ENCODE data around the gene DOCK1.

The DOCK1 gene

DNA sequence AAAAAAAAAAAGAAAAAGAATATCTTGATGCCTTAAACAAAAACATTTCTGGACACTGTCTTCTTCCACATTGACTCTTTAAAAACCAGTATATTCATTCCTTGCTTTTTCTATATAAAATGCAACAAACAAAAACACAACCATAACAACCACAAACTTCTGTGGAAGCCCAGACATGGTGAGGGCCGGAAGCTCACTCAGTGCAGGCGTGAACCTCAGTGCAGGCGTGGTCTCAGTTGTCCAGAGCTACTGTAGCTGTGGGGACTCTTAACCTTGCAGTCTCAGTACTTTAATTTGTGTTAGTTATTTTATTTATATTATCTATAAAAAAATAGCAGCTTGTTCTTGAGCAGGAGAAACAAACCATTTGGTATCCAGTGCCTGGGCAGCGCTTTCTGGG is 131.8 kb downstream of the DOCK1 start:
- DNase-seq (ENCODE audit: low read depth in 2 of 2), result no peak

DNA sequence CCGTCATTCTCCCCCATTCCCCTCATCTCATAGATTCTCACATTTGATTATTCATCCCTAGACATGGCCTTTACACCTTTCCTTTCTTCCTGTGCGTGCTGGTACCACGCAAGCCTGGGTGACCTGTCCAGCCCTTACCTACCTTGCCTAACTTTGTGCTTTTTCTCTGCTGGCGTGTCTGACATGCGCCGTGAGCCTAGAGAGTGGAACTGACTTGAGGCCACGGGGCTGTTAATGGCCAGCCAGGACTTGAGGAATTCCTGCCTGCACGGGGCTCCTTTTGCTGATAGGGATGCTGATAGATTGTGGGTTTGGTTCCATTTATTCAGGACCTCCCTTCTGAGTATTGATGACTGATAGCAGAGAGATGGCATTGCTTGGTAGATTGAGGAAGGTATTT is 134.2 kb downstream of the DOCK1 start:
- no peak for DNase-seq (ENCODE audit: low read depth in 2 of 2)

DNA sequence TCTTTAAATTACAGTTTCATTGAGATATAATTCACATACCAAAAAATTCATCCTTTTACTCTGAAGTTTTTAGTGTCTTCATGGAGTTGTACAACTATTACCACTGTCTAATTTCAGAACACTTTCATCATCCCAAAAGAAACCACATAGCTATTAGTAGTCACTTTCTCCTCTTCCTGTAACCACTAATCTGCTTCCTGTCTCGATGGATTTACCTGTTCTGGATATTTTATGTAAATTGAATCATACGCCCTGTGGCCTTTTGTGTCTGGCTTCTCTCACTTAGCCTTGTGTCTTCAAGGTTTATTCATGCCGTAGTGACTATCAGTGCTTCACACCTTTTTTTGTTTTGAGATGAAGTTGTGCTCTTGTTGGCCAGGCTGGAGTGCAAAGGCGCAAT is 135.5 kb downstream of the DOCK1 start:
- DNase-seq (ENCODE audit: low read depth in 2 of 2), result no peak

DNA sequence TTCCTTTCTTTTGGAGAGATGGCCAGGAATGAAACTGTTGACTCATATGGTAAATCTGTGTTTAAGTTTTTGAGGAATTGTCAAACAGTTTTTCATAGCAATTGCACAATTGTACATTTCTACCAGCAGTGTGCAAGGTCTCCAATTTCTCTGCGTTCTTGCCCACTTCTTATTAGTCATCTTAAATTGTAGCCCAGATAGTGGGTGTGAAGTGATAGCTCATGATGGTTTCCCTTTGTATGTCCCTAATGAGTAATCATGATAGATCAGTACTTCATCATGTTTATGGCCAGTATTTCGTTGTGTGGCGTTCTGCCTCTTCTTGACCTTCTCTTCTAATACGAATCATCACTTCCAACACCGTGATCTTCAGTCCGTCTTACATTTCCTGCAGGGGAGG is 136.3 kb downstream of the DOCK1 start:
- no peak for DNase-seq (ENCODE audit: low read depth in 2 of 2)

DNA sequence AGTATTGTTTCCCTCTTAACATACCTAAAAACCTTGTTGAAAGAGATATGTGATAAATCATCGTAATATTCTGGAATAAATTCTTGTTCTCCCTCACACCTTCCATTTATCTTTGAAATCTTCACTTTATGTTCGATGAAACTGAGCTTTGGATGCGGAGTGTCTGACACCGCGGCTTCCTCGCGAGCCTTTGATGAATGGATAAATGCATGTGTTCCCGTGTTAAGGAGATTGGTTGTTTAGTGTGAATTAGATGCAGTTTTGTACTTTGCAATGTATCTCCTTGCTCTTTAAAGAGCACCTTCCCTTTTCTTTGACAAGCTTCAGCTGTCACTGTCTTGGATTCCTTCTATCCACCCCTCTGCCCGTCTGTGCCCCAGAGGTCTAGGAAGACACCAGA is 138.1 kb downstream of the DOCK1 start:
- DNase-seq (ENCODE audit: low read depth in 2 of 2), result no peak

DNA sequence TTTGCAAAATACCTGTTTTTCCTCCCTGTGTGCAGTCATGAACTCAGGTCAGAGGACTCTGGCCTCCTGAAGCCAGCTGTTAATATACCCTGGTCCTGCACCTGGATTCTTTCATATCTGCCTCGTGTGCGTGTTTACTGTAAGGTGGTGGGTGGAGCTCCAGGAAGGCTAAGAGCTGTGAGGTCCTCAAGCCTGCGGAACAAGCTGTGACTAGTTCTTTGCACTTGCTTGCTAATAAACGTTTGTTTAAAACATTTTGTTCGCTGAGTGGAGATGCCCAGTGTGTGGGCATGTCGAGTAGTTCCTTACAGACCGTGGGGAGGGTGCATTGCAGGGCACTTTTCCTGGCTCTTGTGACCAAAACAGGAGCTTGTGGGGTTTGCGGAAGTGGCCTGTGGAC is 139.0 kb downstream of the DOCK1 start:
- no peak for DNase-seq (ENCODE audit: low read depth in 2 of 2)

DNA sequence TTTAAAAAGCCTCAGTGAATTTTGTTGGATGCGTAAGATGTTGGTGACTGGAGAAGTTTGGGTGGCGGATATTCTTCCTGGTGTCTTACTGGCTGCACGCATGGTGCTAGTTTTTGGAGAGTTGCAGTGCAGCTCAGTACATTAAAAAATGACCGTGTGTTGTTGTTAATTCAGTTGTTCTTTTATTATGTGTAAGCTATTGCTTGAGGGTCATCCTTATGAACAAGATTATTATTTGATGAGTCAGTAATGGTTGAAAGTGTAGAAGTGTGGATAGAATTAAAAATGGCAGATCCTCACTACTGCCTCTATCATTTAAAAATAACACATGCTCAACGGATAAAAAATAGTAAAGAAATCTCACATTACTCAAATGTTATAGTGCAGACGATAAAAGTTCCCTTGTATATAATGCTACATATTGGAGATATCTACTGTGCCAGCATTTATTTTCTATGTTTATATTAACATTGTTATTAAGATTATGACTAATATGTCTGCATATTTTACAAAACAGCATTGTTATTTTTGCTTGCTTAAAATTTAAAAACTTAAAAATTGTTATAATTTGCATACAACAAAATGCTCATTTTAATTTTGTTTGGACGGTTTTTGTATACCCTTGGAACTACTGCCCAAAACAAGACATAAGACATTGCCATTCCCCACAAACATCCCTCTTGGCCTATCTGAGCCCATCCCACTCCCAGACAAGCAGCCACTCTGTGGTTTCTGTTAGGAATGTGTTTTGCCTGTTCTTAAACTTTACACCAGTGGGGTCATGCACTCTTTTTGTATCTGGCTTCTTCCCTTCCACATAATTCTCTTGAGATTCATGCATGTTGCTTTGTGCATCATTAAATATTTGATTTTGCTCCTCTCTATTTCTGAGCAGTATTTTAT is 142.0 kb downstream of the DOCK1 start:
- DNase-seq (ENCODE audit: low read depth in 2 of 2), result no peak

DNA sequence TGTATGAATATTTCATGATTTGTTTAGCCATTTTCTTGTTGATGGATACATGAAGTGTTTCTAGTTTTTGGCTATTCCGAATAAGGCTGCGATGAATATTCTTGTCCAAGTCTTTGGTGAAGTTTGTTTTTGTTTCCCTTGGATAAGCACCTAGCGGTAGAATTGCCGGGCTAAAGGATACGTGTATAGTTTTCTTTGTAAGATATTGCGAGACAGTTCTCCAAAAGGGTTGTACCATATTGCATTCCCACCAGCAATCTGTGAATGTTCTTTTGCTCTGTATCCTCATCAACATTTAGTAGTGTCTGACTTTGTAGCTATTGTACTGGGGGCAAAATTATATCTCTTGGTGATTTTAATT is 142.6 kb downstream of the DOCK1 start:
- no peak for DNase-seq (ENCODE audit: low read depth in 2 of 2)

DNA sequence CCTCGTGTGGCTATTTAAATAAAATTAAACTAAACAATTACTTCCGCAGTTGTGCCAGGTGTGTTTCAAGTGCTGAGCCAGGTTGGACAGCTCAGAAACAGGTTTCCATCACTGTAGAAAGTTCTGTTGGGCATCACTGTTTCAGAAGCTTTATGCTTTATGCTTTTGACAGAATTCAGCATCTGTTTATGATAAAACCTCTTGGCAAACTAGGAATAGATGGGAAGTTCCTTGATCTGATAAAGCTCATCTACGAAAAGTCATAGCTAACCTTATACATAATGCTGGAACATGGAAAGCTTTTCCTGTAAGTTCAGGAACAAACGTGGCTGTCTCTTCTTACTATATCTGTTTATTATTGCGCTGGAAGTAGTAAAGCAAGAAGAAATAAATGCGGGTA is 143.4 kb downstream of the DOCK1 start:
- DNase-seq (ENCODE audit: low read depth in 2 of 2), result no peak

DNA sequence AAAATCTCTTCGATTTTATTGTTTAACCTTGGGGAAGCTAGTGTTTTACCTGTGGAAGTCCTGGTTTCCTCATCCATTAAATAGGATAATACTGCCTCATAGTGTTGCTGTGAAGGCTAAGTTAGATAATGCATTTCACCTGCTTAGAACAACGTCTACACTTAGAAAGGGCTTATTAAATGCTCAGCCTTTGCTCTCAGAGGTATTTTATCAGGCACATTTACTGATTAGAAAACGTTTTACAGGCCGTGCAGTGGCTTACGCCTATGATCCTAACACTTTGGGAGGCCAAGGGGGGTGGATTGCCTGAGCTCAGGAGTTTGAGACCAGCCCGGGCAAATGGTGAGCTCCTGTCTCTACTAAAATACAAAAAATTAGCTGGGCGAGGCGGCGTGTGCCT is 146.8 kb downstream of the DOCK1 start:
- no peak for DNase-seq (ENCODE audit: low read depth in 2 of 2)

DNA sequence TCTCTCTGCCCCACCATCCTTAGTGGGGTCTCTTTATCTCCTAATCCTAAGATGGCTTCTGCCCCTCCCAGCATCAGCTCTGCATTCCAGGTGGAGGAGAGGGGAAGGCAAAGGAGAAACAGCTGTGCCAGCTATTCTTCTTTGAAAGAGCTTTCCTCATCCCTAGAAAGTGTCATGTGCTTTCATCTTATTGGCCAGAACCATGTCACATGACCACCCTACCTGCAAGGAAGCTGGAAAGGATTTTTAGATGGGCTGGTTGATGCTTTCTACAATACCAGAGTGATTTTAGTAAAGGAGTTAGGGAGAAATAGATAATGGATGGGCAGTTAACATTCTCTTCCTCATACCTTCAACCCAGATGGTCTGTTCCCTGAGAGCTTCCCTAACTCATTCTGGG is 150.0 kb downstream of the DOCK1 start:
- no peak for DNase-seq (ENCODE audit: low read depth in 2 of 2)

DNA sequence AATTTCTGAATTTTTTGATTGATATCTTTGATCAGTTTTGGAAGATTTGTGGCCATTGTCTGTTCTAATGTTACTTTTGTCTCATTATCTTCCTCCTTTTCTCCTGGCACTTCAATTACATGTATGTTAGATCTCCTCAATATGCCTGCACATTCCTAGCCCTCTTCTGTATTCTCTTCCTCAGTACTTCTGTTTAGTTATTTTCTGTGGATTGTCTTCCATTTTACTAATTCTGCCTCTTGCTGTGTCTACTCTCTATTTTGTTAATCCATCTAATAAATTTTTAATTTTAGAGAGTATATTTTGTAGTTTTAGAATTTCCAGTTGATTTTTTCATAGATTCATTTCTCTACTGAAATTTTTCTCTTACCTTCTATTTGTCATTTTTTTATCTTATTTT is 154.1 kb downstream of the DOCK1 start:
- DNase-seq (ENCODE audit: low read depth in 2 of 2), result no peak

DNA sequence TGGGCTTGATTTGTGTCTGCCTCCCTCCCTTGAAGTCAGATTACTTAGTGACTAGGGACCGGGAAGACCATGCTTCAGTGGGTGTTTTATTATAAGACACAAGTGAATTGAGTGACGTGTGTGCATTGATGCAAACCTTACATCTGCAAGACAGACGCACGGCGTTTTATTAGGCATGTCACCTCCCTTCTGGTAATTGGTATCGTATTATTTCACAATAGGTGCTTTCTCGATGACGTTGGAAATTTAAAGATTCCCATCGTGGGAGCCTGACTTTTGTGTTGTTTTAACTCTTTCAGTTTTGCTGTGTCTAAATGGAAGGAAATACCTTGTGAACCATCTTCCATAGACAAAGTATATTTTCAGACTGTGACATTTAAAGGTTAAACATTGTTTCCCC is 158.5 kb downstream of the DOCK1 start:
- DNase-seq (ENCODE audit: low read depth in 2 of 2), result no peak

DNA sequence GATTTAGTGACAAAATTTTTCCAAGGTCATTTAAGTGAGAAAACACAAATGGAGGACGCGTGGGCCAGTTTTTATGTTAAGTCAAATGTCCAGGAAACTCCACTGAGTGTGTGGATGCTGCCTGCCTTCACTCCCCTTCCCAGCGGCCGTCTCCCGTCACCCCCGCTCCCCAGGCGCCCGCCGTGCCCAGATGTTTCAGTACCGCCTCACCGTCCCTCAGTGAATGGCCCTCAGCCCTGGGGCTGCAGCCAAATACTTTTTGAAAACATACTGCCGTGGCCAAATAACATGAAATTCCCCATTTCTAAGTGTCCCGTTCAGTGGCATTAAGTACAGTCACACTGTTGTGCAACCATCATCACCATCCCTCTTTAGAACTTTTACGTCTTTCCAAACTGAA is 159.2 kb downstream of the DOCK1 start:
- no peak for DNase-seq (ENCODE audit: low read depth in 2 of 2)

DNA sequence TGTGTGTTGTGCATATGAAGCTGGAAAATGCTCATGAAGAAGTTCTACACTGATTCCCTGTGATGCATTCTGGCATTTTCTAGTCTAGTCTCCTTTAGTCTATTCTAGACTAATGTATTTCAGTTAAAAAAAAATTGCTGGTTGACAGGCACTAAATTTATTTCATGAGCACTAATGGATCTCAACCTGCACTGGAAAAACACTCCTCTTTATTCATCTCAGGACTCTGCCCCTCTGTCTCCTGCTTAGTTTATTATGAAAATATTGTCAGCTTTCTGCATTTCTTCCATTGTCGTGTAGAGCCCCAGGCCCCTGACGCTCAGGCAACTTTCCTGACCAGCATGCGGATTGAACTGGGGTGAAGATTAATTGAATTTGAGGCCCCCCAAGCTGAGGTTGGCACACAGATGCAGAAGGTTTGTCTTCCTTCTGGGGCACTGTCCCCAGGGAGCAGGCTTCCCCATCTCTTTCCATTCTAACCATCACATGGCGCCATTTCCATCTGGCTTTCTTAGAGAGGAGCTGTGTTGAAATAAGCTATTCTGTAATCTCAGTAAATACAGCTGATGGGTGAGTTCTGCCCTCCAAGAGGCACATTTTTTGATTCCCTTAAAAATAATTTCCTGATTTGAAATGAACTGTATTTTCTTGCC is 162.4 kb downstream of the DOCK1 start:
- no peak for DNase-seq (ENCODE audit: low read depth in 2 of 2)

DNA sequence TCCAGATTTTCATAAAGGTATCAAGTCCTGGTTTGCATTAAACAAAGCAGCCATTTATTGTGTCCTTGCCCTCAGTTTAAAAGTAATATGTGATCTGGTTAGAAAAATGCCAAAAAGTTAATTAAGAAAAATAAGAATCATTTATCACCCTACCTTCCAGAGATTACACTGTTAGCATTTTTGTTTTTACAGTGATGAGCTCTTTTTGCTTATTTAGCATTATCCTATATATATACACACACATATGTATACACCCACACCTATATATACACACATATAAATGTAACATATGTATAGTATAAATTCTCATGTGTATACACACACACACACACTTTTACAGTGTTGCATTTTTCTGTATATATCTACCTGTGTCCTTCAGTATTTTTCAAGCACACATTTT is 163.3 kb downstream of the DOCK1 start:
- no peak for DNase-seq (ENCODE audit: low read depth in 2 of 2)

DNA sequence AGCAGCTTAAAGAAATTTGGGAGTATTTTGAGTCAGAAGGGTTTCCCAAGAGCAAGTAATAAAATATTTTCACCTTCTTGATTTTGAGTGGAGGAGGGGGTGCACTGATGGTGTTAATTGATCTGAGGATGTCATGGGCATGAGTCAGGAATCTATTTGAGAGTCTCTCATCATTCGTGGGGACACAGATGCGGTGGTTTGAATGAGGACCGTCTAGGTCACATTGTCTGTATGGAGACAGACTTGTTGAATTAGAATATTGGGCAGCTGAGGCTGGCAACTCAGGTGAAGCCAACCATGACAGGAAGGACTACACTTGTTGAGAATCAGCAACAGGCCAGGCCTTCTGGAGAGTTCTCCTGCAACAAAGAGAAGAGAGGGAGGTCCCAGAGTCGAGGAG is 164.2 kb downstream of the DOCK1 start:
- no peak for DNase-seq (ENCODE audit: low read depth in 2 of 2)

DNA sequence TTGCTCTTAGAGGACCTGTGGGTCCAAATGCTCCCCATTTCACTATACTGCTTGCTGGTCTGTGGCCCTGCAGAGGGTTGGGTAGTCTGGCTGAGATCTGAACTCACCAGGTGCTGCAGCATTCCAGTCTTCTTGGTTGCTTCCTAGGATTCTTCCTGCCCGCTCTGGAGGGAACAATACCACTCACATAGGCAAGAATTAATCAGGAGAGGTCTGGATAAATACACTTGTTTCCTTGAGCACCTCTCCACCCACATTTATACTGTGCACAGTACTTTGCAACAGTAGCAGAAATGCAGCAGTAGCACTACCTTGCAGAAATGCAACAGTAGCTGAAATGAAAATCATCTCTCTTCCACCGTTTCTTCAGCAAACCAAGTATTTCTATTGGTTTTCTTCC is 165.9 kb downstream of the DOCK1 start:
- DNase-seq (ENCODE audit: low read depth in 2 of 2), result no peak

DNA sequence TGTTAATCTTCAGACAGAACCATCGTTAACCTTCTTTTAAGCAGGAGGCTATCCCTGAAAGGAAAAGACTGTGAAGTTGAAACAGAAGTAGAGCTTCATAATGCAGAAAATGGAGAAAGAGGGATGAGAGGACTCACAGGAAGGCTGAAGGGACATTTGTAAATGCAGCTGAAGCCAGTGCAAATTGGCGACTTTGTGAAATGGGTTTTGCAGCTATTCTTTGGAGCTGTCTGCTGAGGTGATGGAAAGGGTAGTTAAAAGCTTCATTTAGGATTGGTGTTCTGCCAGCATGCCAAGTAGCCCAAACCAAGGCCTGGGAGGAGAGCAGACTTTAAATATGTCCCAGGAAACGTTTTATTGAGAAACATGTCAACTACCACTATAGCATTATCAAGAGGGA is 168.4 kb downstream of the DOCK1 start:
- DNase-seq (ENCODE audit: low read depth in 2 of 2), result no peak

DNA sequence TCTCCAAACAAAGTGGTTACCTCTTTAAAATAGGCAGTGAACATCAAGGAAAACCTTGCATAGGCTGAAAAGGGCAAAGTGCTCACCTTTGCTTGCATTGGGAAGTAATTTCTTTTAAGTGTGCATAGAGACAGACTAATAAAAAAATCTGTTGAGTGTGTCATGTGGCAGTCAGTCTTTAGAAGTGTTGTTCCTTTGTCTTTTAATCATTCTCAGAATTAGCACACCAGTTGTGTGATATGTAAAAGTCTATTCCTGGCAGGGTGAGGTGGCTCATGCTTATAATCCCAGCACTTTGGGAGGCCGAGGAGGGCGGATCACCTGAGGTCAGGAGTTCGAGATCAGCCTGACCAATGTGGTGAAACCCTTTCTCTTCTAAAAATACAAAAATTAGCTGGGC is 174.2 kb downstream of the DOCK1 start:
- DNase-seq (ENCODE audit: low read depth in 2 of 2), result no peak

DNA sequence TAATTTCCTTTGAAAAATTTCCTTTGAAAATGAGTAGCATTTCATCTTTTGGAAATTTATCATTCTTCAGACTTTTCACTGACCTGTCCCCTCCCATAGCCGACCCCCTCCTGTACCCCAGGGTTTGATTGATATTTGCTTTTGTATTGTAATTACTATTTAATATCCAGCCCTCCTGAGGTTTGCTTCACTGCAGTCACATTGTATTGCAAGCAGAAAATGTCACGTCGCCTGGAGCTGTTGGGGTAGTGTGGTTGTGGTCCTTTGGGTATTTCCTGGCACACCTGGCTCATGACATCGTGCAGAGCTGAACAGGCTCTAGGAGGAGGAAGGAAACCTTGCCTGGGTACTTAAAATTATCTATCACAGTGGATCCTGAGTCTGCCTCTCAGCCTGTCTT is 175.1 kb downstream of the DOCK1 start:
- DNase-seq (ENCODE audit: low read depth in 2 of 2), result no peak

DNA sequence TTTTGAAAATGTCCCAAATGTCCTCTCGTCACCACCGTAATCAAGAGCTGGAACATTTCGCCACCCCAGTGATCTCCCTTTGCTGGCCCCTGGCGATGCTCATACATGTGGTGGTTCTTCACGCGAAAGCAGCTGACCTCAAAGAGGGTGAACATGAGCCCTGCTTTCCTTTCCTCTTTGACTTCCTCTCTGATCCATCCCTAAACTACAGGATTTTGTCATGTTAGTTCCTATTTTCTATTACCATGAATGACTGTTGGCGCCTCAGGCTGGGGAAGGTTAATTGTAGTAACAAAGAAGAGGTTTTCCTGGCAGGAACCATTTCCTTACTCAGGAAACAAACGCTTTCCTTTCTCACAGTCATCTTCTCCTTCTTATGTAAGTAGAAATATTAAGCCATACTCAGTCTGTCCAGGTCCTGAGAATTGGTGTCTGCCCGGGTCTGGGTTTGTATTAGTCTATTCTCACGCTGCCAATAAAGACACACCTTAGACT is 176.7 kb downstream of the DOCK1 start:
- no peak for DNase-seq (ENCODE audit: low read depth in 2 of 2)

DNA sequence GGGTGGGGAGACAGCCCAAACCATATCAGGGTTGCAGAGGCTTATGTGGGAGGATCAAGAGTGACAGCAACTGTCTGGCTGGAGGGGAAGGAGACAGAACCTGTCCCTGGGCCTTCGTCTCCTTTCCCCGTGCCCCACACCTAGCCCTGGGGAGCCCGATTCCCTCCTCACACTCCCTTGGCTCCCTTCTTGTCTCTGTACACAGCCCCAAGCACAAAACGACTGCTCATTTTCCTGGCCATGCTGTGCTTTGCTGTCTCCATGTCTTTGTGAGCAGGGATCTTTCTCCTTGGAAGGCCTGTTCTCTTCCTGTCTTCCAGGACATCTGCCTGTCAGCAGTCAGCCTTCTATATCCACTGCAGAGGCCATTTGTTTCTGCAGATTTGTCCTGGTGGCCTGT is 177.4 kb downstream of the DOCK1 start:
- DNase-seq (ENCODE audit: low read depth in 2 of 2), result no peak

DNA sequence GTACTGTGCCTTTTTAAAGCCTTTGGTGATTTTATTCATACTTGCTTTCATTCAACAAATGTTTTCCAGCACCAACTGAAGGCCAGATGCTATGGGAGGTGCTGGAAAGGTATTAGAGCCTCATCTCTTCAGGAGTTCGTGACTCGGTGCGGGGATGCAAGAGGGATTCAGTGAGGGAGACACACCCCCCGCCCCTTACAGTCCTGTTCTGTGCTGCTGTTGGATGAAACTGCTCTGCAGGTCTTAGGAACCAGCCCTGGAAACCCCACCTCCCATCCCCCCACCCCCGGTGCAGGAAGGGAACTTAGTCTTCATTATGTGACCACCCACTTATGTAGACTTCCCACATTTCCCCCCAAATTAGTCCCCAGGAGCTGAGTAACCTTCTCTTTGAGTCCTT is 180.7 kb downstream of the DOCK1 start:
- no peak for DNase-seq (ENCODE audit: low read depth in 2 of 2)
